IMR-90 (cell line): ENCODE data around the gene TLCD1. TPM values are rescaled to one million over a fixed set of nuclear protein-coding genes. Genes with fewer than 3 reads are reported as not detected.

Experiments
- ATAC-seq: fragments of 200-7000 bp; cut with Tn5 transposase; 2 replicates; pipeline ENCODE4 v1.9.1; 2020; ENCODE audit warnings: low read depth, mild to moderate bottlenecking, moderate library complexity
- BruUV-seq: library from RNA; stranded (reverse); fragments of 400-500 nt; replicated peaks from 2 replicates; lab custom pipeline; 2021; lab: Mats Ljungman, UMichigan
- CTCF ChIA-PET: fragments of 300-600 bp; formaldehyde crosslinking; extraction: SDS; loops from one replicate; lab custom pipeline; 2021; ENCODE audit warnings: antibody characterized with exemption; lab: Yijun Ruan, JAX
- POLR2A ChIA-PET: fragments of 300-600 bp; sonication (Branson Sonifier 250); formaldehyde crosslinking; loops from one replicate; lab custom pipeline; 2022; ENCODE audit warnings: antibody characterized with exemption; ENCODE audit not compliant: unreplicated experiment; lab: Charles Lee
- DNase-seq: peaks from one replicate; pipeline ENCODE4 v3.0.0; 2013
- H2AFZ ChIP-seq: replicated peaks from 2 replicates; pipeline ENCODE3; 2013; ENCODE audit warnings: low read length, mild to moderate bottlenecking; ENCODE audit not compliant: poor library complexity
- H2AK5ac ChIP-seq: 2 replicates; pipeline ENCODE4 v1.6.1; 2013; ENCODE audit warnings: low read depth, low read length, inconsistent platforms
- H2AK9ac ChIP-seq: replicated peaks from 2 replicates; pipeline ENCODE3; 2013; ENCODE audit warnings: mild to moderate bottlenecking, low read depth, low read length, moderate library complexity; ENCODE audit not compliant: poor library complexity
- H2BK120ac ChIP-seq: 2 replicates; pipeline ENCODE4 v1.6.1; 2013; ENCODE audit warnings: low read depth, low read length, inconsistent platforms
- H2BK15ac ChIP-seq: 3 replicates; pipeline ENCODE4 v1.6.1; 2013; ENCODE audit warnings: low read depth, low read length, inconsistent platforms
- H2BK20ac ChIP-seq: 2 replicates; pipeline ENCODE4 v1.6.1; 2013; ENCODE audit warnings: low read depth, mild to moderate bottlenecking, inconsistent platforms, low read length, moderate library complexity
- H2BK5ac ChIP-seq: 2 replicates; pipeline ENCODE4 v1.6.1; 2013; ENCODE audit warnings: mild to moderate bottlenecking, low read depth, low read length, inconsistent platforms; ENCODE audit not compliant: poor library complexity, severe bottlenecking
- H3K14ac ChIP-seq: replicated peaks from 2 replicates; pipeline ENCODE4 v1.6.1; 2013; ENCODE audit warnings: low read depth, low read length, inconsistent platforms
- H3K18ac ChIP-seq: 2 replicates; pipeline ENCODE4 v1.6.1; 2013; ENCODE audit warnings: low read depth, low read length, control low read depth
- H3K23ac ChIP-seq: 2 replicates; pipeline ENCODE4 v1.6.1; 2013; ENCODE audit warnings: low read depth, low read length, inconsistent platforms
- H3K27ac ChIP-seq: 2 replicates; pipeline ENCODE4 v1.5.1; 2013; ENCODE audit warnings: mild to moderate bottlenecking, control low read depth, low read length; ENCODE audit not compliant: insufficient read depth
- H3K27me3 ChIP-seq: 2 replicates; pipeline ENCODE4 v1.6.1; 2013; ENCODE audit warnings: low read length; ENCODE audit not compliant: control insufficient read depth, insufficient read depth
- H3K36me3 ChIP-seq: 2 replicates; pipeline ENCODE4 v1.6.1; 2013; ENCODE audit warnings: low read length, mixed read lengths; ENCODE audit not compliant: control insufficient read depth, insufficient read depth
- H3K4ac ChIP-seq: 2 replicates; pipeline ENCODE4 v1.6.1; 2013; ENCODE audit warnings: low read depth, low read length, inconsistent platforms
- H3K4me1 ChIP-seq: 2 replicates; pipeline ENCODE4 v1.6.1; 2013; ENCODE audit warnings: low read length, mixed read lengths; ENCODE audit not compliant: control insufficient read depth, insufficient read depth
- H3K4me2 ChIP-seq: 2 replicates; pipeline ENCODE4 v1.6.1; 2013; ENCODE audit warnings: low read depth, mild to moderate bottlenecking, control low read depth, low read length, moderate library complexity
- H3K4me3 ChIP-seq: 2 replicates; pipeline ENCODE4 v1.5.1; 2013; ENCODE audit warnings: low read depth, mild to moderate bottlenecking, control low read depth, low read length, moderate library complexity; ENCODE audit not compliant: insufficient read depth
- H3K56ac ChIP-seq: 2 replicates; pipeline ENCODE4 v1.6.1; 2013; ENCODE audit warnings: low read length, inconsistent platforms; ENCODE audit not compliant: insufficient read depth; ENCODE audit errors: extremely low read depth
- H3K79me1 ChIP-seq, 2 experiments: 2 replicates each; pipeline ENCODE4 v1.6.1; 2013; ENCODE audit warnings: low read length in 2 of 2, inconsistent platforms in 1 of 2, low read depth in 1 of 2
- H3K9ac ChIP-seq: 2 replicates; pipeline ENCODE4 v1.6.1; 2013; ENCODE audit warnings: low read depth, low read length, control low read depth
- H3K9me1 ChIP-seq: 2 replicates; pipeline ENCODE4 v1.6.1; 2013; ENCODE audit warnings: low read length, inconsistent platforms; ENCODE audit not compliant: insufficient read depth
- H3K9me3 ChIP-seq: 2 replicates; pipeline ENCODE4 v1.6.1; 2013; ENCODE audit warnings: low read length; ENCODE audit not compliant: control insufficient read depth, insufficient read depth
- H4K20me1 ChIP-seq: 2 replicates; pipeline ENCODE4 v1.6.1; 2013; ENCODE audit warnings: low read length, inconsistent platforms; ENCODE audit not compliant: insufficient read depth
- H4K5ac ChIP-seq: 2 replicates; pipeline ENCODE4 v1.6.1; 2013; ENCODE audit warnings: mild to moderate bottlenecking, low read depth, low read length, control low read depth
- H4K8ac ChIP-seq, 2 experiments: 2 replicates each; pipeline ENCODE4 v1.6.1; 2013; ENCODE audit warnings: low read depth in 2 of 2, low read length in 2 of 2, control low read depth in 1 of 2, inconsistent platforms in 1 of 2
- H4K91ac ChIP-seq: 2 replicates; pipeline ENCODE4 v1.6.1; 2013; ENCODE audit warnings: low read depth, low read length, inconsistent platforms; ENCODE audit not compliant: insufficient read depth
- BHLHE40 ChIP-seq: fragments of 150-350 bp; IDR thresholded peaks from 2 replicates; pipeline ENCODE4 v1.6.1; 2016; ENCODE audit warnings: mild to moderate bottlenecking, low read depth, low read length
- CEBPB ChIP-seq: IDR thresholded peaks from 2 replicates; pipeline ENCODE4 v1.6.1; 2012; ENCODE audit warnings: low read depth, low read length, improper control_type of control experiment
- CHD1 ChIP-seq: IDR thresholded peaks from 2 replicates; pipeline ENCODE4 v1.6.1; 2012; ENCODE audit warnings: low read depth, low read length, improper control_type of control experiment
- CTCF ChIP-seq: conservative IDR thresholded peaks from 2 replicates; pipeline ENCODE4 v1.5.1; 2012; ENCODE audit warnings: mild to moderate bottlenecking, low read depth, low read length, improper control_type of control experiment
- ELK1 ChIP-seq: fragments of 150-350 bp; IDR thresholded peaks from 2 replicates; pipeline ENCODE4 v1.6.1; 2016; ENCODE audit warnings: low read depth, mild to moderate bottlenecking, low read length, moderate library complexity, borderline replicate concordance
- FOS ChIP-seq: fragments of 150-350 bp; IDR thresholded peaks from 2 replicates; pipeline ENCODE4 v1.6.1; 2016; ENCODE audit warnings: low read depth, low read length
- MAFK ChIP-seq: IDR thresholded peaks from 2 replicates; pipeline ENCODE4 v1.6.1; 2012; ENCODE audit warnings: low read depth, low read length, improper control_type of control experiment
- MAZ ChIP-seq: IDR thresholded peaks from 2 replicates; pipeline ENCODE4 v1.6.1; 2012; ENCODE audit warnings: low read depth, mild to moderate bottlenecking, low read length, improper control_type of control experiment, moderate library complexity, borderline replicate concordance
- MXI1 ChIP-seq: IDR thresholded peaks from 2 replicates; pipeline ENCODE4 v1.6.1; 2012; ENCODE audit warnings: low read depth, mild to moderate bottlenecking, low read length, moderate library complexity, borderline replicate concordance
- NFE2L2 ChIP-seq: fragments of 150-350 bp; IDR thresholded peaks from 2 replicates; pipeline ENCODE4 v1.6.1; 2016; ENCODE audit warnings: low read depth, mild to moderate bottlenecking, low read length
- POLR2A ChIP-seq: IDR thresholded peaks from 2 replicates; pipeline ENCODE4 v1.6.1; 2012; ENCODE audit warnings: mild to moderate bottlenecking, low read depth, low read length
- RAD21 ChIP-seq: IDR thresholded peaks from 2 replicates; pipeline ENCODE4 v1.6.1; 2012; ENCODE audit warnings: low read length, improper control_type of control experiment
- RCOR1 ChIP-seq: IDR thresholded peaks from 2 replicates; pipeline ENCODE4 v1.6.1; 2012; ENCODE audit warnings: mild to moderate bottlenecking, low read length, improper control_type of control experiment; ENCODE audit not compliant: insufficient replicate concordance
- RFX5 ChIP-seq: IDR thresholded peaks from 2 replicates; pipeline ENCODE4 v1.8.0; 2012; ENCODE audit warnings: low read depth, mild to moderate bottlenecking, low read length, moderate library complexity
- SMC3 ChIP-seq: fragments of 150-350 bp; IDR thresholded peaks from 2 replicates; pipeline ENCODE4 v1.6.1; 2016; ENCODE audit warnings: low read depth, mild to moderate bottlenecking, antibody characterized with exemption, low read length, moderate library complexity
- USF2 ChIP-seq: fragments of 150-350 bp; IDR thresholded peaks from 2 replicates; pipeline ENCODE4 v1.6.1; 2017; ENCODE audit warnings: mild to moderate bottlenecking, antibody characterized with exemption, low read length, low read depth
- WGBS, 2 experiments: methylation state at CpG; one replicate each; pipeline versions ENCODE4 v1.1.5 to v1.1.7; 2013; ENCODE audit warnings: missing lambda C conversion rate in 2 of 2; ENCODE audit not compliant: insufficient read length in 1 of 2; ENCODE audit errors: extremely low coverage in 2 of 2; 5-methylcytosine and 5-hydroxymethylcytosine counted together
- dilution Hi-C: fragments of 300-500 bp; cut with HindIII; formaldehyde crosslinking; loops from one replicate; pipeline ENCODE4 v1.14.3; 2018; ENCODE audit warnings: low sequenced_read_pairs; ENCODE audit not compliant: unreplicated experiment
- in situ Hi-C: fragments of 300-500 bp; cut with MboI; formaldehyde crosslinking; loops from 3 replicates; pipeline ENCODE4 v1.14.3; 2019; ENCODE audit warnings: low sequenced_read_pairs, inconsistent platforms, mixed read lengths
- intact Hi-C: fragments of 100-400 bp; cut with micrococcal nuclease; formaldehyde crosslinking; loops from 2 replicates; pipeline ENCODE4 v1.10.0; 2022
- polyA plus RNA-seq, 3 experiments: library from polyadenylated mRNA; depleted of rRNA; stranded (reverse); fragments of >200 nt; gene quantifications; 2 replicates each; pipeline ENCODE4 v1.2.3, GENCODE V29; 2012; ENCODE audit warnings: low replicate concordance in 1 of 3
- total RNA-seq: library from RNA; depleted of rRNA; stranded (reverse); fragments of >200 nt; gene quantifications from 2 replicates; pipeline ENCODE4 v1.2.3, GENCODE V29; 2012

Gene TLCD1
- total and polyA plus RNA-seq, 2 of the 4 experiments (the other 2 are of a cell fraction): 3.6 to 9.3 TPM

GRCh38 chr17:28707339-28707720, 18.7 kb downstream of the TLCD1 start:
- Histone ChIP-seq H3K36me3 (peaks cover 35% of the 10 kb centered on the region), H3K4me2 (no peak overlapping the region), H3K79me1 (peaks cover 6 to 13% of the 10 kb centered on the region in 2 experiments; a peak in 3 of 4 replicates), H3K27ac (no peak overlapping the region), H4K91ac (no peak overlapping the region), H2AK5ac (no peak overlapping the region), H2AK9ac (no peak overlapping the region), H3K9ac (no peak overlapping the region), H3K56ac (no peak overlapping the region), H2BK20ac (no peak overlapping the region), H2AFZ (no peak overlapping the region), H3K4me1 (peaks cover 6% of the 10 kb centered on the region), H4K8ac (no peak overlapping the region), H3K27me3 (no peaks in the 10 kb centered on the region), H3K14ac (no peak overlapping the region), H3K23ac (no peak overlapping the region), H2BK120ac (no peak overlapping the region), H3K4ac (no peak overlapping the region), H3K18ac (no peak overlapping the region), H4K5ac (no peak overlapping the region), H3K4me3 (no peak overlapping the region), H4K20me1 (no peaks in the 10 kb centered on the region), H2BK15ac (no peak overlapping the region), H3K9me3 (no peaks in the 10 kb centered on the region), H3K9me1 (peaks cover 8% of the 10 kb centered on the region), H2BK5ac (no peak overlapping the region)
- ChIA-PET CTCF (no interaction called here), POLR2A (no interaction called here)
- 100% methylated on average over 1 of the region's 2 CpGs; no CpG with 5 or more reads in 1 of the 2 experiments for WGBS, 2 experiments
- in situ Hi-C loops: no loop called here
- BruUV-seq: no TSS peak
- dilution Hi-C loops: no loop called here
- TF ChIP-seq SMC3: no peak
- no peak for TF ChIP-seq FOS
- TF ChIP-seq RCOR1: no peak
- no peak for TF ChIP-seq USF2
- no peak for TF ChIP-seq POLR2A
- no peak for TF ChIP-seq CHD1
- no peak for TF ChIP-seq MAFK
- TF ChIP-seq CTCF: no peak
- no peak for TF ChIP-seq MAZ
- no peak for TF ChIP-seq RFX5
- no peak for TF ChIP-seq NFE2L2
- TF ChIP-seq MXI1: no peak
- TF ChIP-seq ELK1: no peak
- TF ChIP-seq CEBPB: no peak
- no peak for TF ChIP-seq BHLHE40
- no peak for TF ChIP-seq RAD21
- intact Hi-C loops: no loop called here
- no peak for DNase-seq
- no peak for ATAC-seq
